NCI-H1105 (cell line): ENCODE results near the gene KCNJ1.

Experiments
- DNase-seq: peaks from one replicate; lab custom pipeline; 2025; lab: John Stamatoyannopoulos, UW

KCNJ1 gene

GRCh38 chr11:128901653-128902514, 34.8 kb upstream of the KCNJ1 start:
- DNase-seq, result no peak

DNA sequence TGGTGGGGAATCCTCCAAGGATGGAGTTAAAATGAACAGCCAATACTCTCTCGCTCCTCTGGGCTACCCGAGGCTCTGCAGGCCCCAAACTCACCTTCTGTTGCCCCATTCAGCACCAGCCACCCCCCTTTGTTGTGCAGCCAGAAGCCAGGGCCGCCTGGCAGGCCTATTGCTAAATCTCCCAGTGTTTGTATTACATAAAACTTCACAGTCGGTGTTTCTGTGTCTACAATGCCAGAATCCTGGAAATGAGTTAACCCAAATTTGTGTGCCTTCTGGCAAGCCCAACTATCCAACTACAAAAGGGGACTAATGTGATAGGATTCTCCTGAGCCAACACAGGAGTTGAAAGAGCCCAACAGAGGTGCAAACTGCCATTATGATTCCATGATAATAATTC, 33.4 kb upstream of the KCNJ1 start:
- no peak for DNase-seq

DNA sequence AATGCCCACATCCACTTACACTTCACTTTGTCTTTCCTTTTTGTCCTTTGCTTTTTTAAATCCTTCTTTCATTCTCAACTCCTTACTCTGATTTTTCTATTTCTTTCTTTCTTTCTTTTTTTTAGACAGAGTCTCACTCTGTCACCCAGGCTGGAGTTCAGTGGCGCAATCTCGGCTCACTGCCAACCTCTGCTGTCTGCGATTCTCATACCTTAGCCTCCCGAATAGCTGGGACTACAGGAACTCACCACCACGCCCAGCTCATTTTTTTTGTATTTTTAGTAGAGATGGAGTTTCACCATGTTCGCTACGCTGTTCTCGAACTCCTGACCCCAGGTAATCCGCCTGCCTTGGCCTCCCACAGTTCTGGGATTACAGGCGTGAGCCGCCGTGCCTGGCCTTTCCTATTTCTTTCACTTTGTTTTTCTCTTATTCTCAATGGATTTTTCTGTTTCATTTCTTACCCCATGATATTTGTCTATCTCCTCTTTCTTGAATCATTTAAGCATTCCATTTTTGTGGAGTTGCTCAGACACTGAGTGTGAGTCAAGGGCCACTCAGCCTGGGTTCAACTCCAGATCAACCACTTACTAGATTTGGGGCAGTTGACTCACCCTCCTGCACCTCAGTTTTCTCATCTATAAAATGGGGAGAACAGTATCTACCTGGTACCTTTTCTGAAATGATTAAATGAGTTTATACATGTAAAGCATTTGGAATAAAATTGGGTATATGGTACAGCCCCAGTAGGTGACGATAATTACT, 31.7 kb upstream of the KCNJ1 start:
- no peak for DNase-seq

- no peak for DNase-seq
Observed at GRCh38 chr11:128897826-128898225, 30.7 kb upstream of the KCNJ1 start.

GRCh38 chr11:128896356-128896755, 29.3 kb upstream of the KCNJ1 start:
- no peak for DNase-seq

- DNase-seq, result no peak
Observed at GRCh38 chr11:128895526-128895925, 28.4 kb upstream of the KCNJ1 start.

- DNase-seq, result no peak
Observed at GRCh38 chr11:128894685-128895084, 27.6 kb upstream of the KCNJ1 start.

GRCh38 chr11:128894286-128894681, 27.2 kb upstream of the KCNJ1 start:
- no peak for DNase-seq

DNA sequence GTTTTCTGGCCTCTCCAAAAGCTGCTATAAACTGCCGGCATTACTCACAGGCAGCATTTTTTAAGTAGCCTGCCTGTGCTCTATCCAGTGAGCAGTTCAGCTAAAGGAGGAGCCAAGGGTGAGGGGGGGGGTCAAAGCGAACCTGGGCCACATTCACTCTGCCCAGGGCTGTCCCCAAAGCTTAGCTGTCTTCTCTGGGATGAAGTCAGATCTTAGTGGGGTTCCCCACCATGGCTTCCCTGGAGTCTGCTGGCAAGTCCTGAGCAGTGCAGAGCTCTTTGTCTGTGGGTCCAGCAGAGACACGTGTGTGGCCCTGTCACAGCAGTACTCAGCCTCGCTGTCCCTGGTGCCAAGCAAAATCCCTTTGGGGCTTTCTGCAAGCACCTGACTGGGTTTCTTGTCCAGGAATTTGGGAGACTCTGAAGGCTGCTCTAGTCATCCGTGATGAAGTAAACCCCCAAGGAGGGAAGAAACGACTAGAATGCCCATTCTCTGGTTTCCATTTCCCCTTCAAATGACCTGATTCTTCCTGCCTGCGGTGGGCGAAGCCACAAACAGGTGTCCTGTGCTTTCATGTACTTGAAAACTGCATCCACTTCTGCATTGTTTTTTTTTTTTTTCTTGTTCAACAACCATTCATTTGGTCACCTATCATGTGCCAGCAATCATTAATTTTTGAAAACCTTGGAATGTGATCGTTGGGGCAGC, 26.6 kb upstream of the KCNJ1 start:
- no peak for DNase-seq

GRCh38 chr11:128892866-128893565, 25.9 kb upstream of the KCNJ1 start:
- DNase-seq, result no peak

DNA sequence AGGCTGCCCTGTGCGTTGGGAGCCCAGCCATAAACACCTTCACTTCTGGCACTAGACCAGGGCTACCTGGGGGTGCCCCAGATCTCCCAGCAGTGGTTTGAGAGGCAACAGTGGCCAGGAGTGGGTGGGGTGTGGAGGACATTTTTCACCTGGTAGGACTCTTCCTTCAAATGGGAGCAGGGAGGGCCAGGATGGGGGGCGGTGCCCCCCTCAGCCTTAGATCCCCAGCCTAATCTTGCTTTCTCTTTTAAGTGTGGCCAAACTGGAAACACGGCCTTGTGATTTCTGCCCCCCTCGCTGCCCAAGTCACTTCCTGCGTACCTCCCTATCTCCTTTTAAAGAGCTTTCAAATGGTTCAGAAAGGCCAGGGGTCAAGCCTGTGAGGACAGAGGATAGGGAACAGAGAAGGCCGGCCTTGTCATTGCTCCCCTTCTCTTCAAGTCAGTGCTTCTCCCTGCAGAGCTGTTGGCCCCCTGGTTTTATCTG, 24.9 kb upstream of the KCNJ1 start:
- no peak for DNase-seq

DNA sequence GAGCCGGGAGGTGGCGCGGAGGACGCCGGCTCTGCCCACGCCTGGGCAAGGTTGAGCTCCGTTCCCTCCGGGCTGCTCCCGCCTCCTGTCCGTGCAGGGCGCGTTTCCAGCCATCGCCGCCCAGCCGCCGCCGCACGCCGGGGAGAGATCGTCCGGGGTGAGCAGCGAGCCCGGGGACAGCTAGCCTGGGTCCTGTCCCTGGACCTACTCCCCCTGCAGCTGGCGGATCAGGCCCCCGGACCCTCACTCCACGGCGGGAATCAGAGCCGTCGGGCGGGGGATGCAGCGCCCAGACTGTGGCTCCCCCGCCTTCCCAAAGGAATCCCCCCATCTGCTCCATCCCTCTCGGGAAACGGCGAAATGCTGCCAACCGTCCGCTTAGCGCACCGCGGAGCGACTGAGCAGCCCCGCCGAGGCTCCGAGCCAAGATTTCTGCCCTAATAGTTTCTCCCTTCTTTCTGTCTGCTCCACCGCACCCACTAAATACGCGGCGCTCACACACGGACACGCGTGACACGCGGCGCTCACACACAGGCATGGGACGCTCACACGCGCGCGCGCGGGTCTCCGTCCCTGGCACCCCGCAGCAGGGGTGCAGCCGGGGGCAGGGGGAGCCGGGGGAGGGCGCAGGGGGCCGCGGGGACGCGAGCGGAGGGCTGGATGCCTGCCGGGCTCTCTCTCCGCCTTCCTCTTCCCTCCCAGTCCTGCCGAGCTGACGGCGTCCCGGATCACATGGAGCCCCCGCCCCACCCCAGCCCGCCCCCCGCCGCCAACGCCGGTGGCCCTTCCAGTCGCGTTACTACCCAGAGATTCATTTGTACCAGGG, 23.7 kb upstream of the KCNJ1 start, which contains the start of gene KCNJ5:
KCNJ5 (plus strand) TSS at position 814 of the 826 bp plus-strand sequence. CDS start 19,918 bp downstream, outside the sequence.
- DNase-seq, result peak; percentile 74

- DNase-seq, result no peak
Observed at GRCh38 chr11:128890216-128890542, 23.1 kb upstream of the KCNJ1 start.

DNA sequence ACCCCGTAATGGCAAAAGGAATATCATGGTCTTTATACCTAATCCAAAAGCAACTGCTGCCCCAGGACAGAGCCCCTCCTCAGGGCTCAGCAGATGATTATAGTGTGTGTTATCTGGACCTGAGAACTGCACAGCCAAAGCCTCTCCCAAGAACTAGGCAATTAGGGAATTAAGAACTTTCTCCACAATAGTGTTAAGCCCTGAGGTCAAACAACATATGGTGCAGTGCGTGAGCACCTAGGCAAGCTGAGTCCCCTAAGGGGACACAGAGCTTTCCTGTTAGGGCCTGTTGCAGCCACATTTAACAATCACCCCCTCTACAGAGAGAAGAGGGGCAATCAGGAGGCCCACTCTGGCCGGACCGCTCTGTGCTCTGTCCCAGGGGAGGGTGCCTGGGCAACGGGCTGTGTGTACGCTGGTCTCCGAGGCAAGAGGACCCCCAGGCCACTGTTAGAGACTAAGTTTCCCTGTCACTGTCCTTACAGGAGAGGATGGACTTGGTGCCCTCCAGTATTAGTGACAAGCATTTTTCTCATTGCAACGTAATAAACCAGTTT, 22.6 kb upstream of the KCNJ1 start:
- no peak for DNase-seq

- DNase-seq, result peak; percentile 23
Observed at GRCh38 chr11:128888034-128888985, 21.2 kb upstream of the KCNJ1 start.

DNA sequence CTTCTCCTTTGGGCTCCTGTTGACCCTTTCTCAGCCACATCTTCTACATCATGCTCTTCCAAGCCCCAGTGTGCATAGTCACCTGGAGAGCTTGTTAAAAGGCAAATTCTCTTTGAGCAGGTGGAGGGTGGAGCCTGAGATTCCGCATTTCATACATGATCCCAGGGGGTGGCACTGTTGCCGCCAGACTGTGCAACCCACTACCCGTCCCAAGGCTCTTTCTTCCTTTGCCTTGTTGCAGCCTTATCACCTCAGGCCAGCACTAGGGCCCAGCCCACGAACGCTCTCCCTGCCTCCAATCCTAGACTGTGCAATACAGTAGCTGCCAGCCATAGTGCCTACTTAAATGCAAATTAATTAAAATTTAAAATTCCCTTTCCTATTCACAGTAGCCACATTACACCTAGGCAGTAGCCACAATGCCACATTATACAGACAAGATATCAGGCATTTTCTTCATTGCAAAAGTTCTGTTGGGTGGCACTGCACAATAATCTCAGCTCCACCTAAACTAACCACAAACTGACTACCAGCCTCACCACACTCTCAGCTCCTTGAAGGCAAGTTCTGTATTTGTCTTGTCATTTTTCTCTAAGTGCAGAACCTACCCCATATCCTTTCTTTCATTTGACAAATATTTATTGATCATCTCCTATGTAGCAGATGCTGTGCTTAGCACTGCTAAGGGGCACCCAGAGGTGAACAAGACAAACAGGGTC, 19.5 kb upstream of the KCNJ1 start:
- DNase-seq, result peak; percentile 45

- DNase-seq, result peak; percentile 75
Observed at GRCh38 chr11:128884703-128885338, 17.7 kb upstream of the KCNJ1 start.

GRCh38 chr11:128884054-128884453, 17.0 kb upstream of the KCNJ1 start:
- DNase-seq, result no peak
